ENCODE results near the gene PAH.

DNA sequence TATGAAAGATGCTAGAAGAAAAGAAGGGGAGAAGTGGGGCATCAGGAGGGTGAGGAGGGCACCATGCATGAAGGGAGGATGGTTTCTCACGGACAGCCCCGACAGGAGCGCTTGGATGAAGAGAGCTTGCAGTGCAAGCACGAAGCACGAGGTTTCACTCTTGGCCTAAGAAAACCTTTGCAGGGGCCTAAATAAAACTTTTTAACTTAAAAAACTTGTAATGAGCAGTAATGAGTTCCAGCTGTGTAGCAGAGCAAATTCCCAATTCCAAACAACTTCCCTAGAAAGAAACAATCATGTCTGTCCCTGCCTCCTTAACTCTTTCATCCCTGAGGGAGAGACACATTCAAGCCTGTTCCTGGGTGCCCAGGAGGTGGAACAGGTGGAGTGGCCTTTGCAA, 119.5 kb downstream of the PAH start:
- TF ChIP-seq POLR2A (IDR thresholded peaks at IDR 0.05) = no peak
- TF ChIP-seq, protein P1, sequence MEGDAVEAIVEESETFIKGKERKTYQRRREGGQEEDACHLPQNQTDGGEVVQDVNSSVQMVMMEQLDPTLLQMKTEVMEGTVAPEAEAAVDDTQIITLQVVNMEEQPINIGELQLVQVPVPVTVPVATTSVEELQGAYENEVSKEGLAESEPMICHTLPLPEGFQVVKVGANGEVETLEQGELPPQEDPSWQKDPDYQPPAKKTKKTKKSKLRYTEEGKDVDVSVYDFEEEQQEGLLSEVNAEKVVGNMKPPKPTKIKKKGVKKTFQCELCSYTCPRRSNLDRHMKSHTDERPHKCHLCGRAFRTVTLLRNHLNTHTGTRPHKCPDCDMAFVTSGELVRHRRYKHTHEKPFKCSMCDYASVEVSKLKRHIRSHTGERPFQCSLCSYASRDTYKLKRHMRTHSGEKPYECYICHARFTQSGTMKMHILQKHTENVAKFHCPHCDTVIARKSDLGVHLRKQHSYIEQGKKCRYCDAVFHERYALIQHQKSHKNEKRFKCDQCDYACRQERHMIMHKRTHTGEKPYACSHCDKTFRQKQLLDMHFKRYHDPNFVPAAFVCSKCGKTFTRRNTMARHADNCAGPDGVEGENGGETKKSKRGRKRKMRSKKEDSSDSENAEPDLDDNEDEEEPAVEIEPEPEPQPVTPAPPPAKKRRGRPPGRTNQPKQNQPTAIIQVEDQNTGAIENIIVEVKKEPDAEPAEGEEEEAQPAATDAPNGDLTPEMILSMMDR (IDR thresholded peaks at IDR 0.05) = no peak
